NB4 (cell line): Measurements from ENCODE around the gene LRRC28.

Experiments used
- DNase-seq: peaks from one replicate; pipeline ENCODE4 v3.0.0; 2010; ENCODE audit warnings: low read depth
- H3K4me3 ChIP-seq: one replicate; pipeline ENCODE4 v1.5.1; 2011; ENCODE audit warnings: mild to moderate bottlenecking, low read depth, low read length, moderate library complexity
- MYC ChIP-seq: IDR thresholded peaks from 2 replicates; pipeline ENCODE4 v1.6.1; 2011; ENCODE audit warnings: low read depth, low read length
- POLR2A ChIP-seq: IDR thresholded peaks from 2 replicates; pipeline ENCODE4 v1.6.1; 2011; ENCODE audit warnings: mild to moderate bottlenecking; ENCODE audit not compliant: insufficient read length; ENCODE audit errors: extremely low read depth
- TF ChIP-seq, protein P1 (sequence below): IDR thresholded peaks from 2 replicates; pipeline ENCODE4 v1.6.1; 2011; ENCODE audit warnings: low read depth, low read length
- TF ChIP-seq, protein P2 (sequence below): IDR thresholded peaks from one replicate; pipeline ENCODE4 v1.5.1; 2012; ENCODE audit warnings: low read depth, low read length

The LRRC28 gene

DNA sequence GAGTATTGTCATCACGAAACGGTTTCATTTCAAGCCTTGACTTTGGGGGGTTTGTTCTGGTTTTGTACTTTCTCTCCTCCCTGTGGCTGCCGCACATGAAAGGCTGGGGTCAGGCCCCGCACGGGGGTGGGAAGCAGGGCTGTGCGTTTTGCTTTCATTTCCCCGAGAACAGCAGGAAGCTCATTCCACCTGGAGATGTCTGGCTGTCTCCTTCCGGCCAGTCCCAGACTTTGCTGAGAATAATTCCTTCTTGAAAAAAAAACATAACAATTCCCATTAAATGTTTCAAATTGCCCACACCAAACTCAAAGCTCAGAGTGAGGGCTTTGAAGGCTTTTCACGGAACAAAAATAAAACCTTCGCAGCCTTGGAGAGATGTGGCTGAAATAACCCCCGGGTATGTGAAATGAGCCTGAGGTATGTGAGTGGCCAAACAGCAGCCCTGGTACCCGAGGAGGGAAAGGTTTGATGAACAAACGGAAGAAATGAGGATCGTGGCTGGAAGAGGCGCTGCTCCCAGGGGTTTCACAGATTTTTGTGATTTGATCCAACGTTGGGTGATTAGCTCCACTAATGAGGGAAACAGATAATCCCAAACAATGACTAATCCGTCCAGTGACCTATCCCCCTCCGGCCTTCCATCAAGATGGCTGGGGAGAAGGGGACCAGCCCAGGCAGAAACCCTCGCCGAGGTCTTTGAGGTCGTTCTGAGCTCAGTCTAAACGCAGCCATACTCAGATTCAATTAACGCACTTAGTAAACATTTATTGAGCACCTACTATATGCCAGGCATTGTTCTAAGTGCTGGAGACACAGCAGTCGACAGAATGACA lies 187.6 kb downstream of the LRRC28 start:
- no peak for DNase-seq
- no peak for TF ChIP-seq POLR2A
- TF ChIP-seq, protein P1, sequence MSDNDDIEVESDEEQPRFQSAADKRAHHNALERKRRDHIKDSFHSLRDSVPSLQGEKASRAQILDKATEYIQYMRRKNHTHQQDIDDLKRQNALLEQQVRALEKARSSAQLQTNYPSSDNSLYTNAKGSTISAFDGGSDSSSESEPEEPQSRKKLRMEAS, result no peak
- TF ChIP-seq MYC, result no peak
- TF ChIP-seq, protein P2, sequence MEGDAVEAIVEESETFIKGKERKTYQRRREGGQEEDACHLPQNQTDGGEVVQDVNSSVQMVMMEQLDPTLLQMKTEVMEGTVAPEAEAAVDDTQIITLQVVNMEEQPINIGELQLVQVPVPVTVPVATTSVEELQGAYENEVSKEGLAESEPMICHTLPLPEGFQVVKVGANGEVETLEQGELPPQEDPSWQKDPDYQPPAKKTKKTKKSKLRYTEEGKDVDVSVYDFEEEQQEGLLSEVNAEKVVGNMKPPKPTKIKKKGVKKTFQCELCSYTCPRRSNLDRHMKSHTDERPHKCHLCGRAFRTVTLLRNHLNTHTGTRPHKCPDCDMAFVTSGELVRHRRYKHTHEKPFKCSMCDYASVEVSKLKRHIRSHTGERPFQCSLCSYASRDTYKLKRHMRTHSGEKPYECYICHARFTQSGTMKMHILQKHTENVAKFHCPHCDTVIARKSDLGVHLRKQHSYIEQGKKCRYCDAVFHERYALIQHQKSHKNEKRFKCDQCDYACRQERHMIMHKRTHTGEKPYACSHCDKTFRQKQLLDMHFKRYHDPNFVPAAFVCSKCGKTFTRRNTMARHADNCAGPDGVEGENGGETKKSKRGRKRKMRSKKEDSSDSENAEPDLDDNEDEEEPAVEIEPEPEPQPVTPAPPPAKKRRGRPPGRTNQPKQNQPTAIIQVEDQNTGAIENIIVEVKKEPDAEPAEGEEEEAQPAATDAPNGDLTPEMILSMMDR, result no peak
- no peak overlapping the region for H3K4me3 ChIP-seq

DNA sequence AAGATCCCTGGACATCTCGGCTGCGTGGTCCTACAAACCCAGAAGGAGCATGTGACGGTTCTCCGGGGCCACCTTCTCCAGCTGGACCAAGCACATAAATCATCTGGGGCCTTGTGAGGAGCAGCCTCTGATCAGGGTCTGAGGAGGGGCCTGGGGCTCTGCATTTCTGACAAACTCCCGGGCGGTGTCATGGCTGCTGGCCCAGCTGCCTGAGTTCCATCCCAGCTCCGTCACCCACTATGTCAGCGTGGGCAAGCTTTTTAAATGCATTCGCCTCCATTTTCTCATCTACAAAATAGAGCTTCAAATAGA lies 188.2 kb downstream of the LRRC28 start:
- H3K4me3 ChIP-seq, result no peak overlapping the region
- TF ChIP-seq, protein P1, result no peak
- TF ChIP-seq POLR2A, result no peak
- TF ChIP-seq, protein P2, result no peak
- TF ChIP-seq MYC, result no peak
- DNase-seq, result no peak

DNA sequence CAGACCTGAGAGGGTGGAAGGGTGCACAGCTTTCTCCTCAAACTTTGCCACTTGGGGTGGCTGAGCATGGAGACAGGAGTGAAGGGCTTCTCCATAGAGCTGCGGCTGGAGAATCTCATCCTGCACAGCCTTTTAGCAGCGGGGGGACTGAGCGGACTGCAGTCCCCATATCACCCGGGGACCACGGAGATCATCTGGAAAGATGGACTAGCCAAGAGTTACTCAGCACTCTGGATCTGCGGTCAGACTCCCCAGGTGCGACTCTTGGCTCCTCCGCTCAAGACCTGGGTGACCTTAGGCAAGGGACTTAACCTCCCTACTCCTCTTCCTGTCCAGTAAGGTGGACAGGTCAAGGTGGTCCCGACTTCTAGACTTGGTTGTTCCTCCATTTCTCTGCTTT lies 188.7 kb downstream of the LRRC28 start:
- no peak overlapping the region for H3K4me3 ChIP-seq
- no peak for DNase-seq
- TF ChIP-seq POLR2A (no peak), MYC (no peak)
- TF ChIP-seq, protein P2, result no peak
- TF ChIP-seq, protein P1, result no peak
